Upper lobe of right lung (tissue), 1 donor: Measurements from ENCODE around the gene FAM222B. TPM values are rescaled to one million over a fixed set of nuclear protein-coding genes. Genes with fewer than 3 reads are reported as not detected.
"Not testable (repeated sequence)": the region's sequence is repeated elsewhere in the genome, so short reads cannot be mapped to it uniquely, and the experiment has no call there.

Experiments
- ATAC-seq: fragments of 200-7000 bp; cut with Tn5 transposase; one replicate; pipeline ENCODE4 v1.9.1; 2020; ENCODE audit warnings: mild to moderate bottlenecking, moderate library complexity
- DNase-seq: peaks from one replicate; pipeline ENCODE4 v3.0.0-alpha.2; 2020
- H3K27ac ChIP-seq: fragments of 200-600 bp; one replicate; pipeline ENCODE4 v1.8.0; 2022
- H3K27me3 ChIP-seq: fragments of 200-600 bp; one replicate; pipeline ENCODE4 v1.8.0; 2022; ENCODE audit warnings: mild to moderate bottlenecking
- H3K36me3 ChIP-seq: fragments of 200-600 bp; one replicate; pipeline ENCODE4 v1.8.0; 2022
- H3K4me1 ChIP-seq: fragments of 200-600 bp; one replicate; pipeline ENCODE4 v1.8.0; 2022
- H3K4me3 ChIP-seq: fragments of 200-600 bp; one replicate; pipeline ENCODE4 v1.8.0; 2022; ENCODE audit warnings: mild to moderate bottlenecking
- H3K9me3 ChIP-seq: fragments of 200-600 bp; one replicate; pipeline ENCODE4 v1.8.0; 2022
- CTCF ChIP-seq: fragments of 200-600 bp; IDR thresholded peaks from one replicate; pipeline ENCODE4 v1.8.0; 2022; ENCODE audit warnings: antibody characterized with exemption
- intact Hi-C: fragments of 100-400 bp; cut with DNase I; formaldehyde crosslinking; loops from one replicate; pipeline ENCODE4 v1.11.0; 2022
- total RNA-seq: library from RNA; stranded (reverse); fragmentation: NEBNext Ultra II Directional; extraction: Animal tissue kit (Norgen Biotek cat#: 25700); gene quantifications from one replicate; pipeline ENCODE4 v1.2.1, GENCODE V29; 2021
- donor health status: DM: no; HTN: yes; CAD: no; lungs with severe emphysema.

Gene FAM222B
- total RNA-seq, 1 donor from 2014 or later = 22.2 TPM

- no peak overlapping the region for H3K27ac ChIP-seq
- no peaks in the 10 kb centered on the region for H3K9me3 ChIP-seq
- no peaks in the 10 kb centered on the region for H3K36me3 ChIP-seq
- no peak overlapping the region for H3K4me3 ChIP-seq
- H3K4me1 ChIP-seq = peaks cover 11% of the 10 kb centered on the region
- no peak for DNase-seq
- intact Hi-C loops = no loop called here
- TF ChIP-seq CTCF = no peak
- peak; percentile 6 for ATAC-seq
- no peaks in the 10 kb centered on the region for H3K27me3 ChIP-seq
Measured at GRCh38 chr17:28737770-28738679, 104.6 kb downstream of the FAM222B start.

GRCh38 chr17:28737316-28737715, 105.3 kb downstream of the FAM222B start:
- DNase-seq (no peak), ATAC-seq (no peak)
- Histone ChIP-seq H3K9me3 (no peaks in the 10 kb centered on the region), H3K27me3 (no peaks in the 10 kb centered on the region), H3K4me3 (no peak overlapping the region), H3K27ac (no peak overlapping the region), H3K36me3 (no peaks in the 10 kb centered on the region), H3K4me1 (peaks cover 4% of the 10 kb centered on the region)
- intact Hi-C loops = no loop called here
- TF ChIP-seq CTCF = no peak

GRCh38 chr17:28735913-28736769, 106.4 kb downstream of the FAM222B start:
- H3K9me3 ChIP-seq, H3K36me3 ChIP-seq, H3K27me3 ChIP-seq, H3K4me1 ChIP-seq, ATAC-seq, H3K4me3 ChIP-seq, intact Hi-C loops, DNase-seq, H3K27ac ChIP-seq: not testable (repeated sequence)

GRCh38 chr17:28735242-28735722, 107.3 kb downstream of the FAM222B start:
- H3K27me3 ChIP-seq = no peaks in the 10 kb centered on the region
- H3K4me1 ChIP-seq = no peaks in the 10 kb centered on the region
- H3K36me3 ChIP-seq = no peaks in the 10 kb centered on the region
- no peak overlapping the region for H3K27ac ChIP-seq
- DNase-seq (no peak), ATAC-seq (peak; percentile 38)
- no peaks in the 10 kb centered on the region for H3K9me3 ChIP-seq
- no peak for TF ChIP-seq CTCF
- no peak overlapping the region for H3K4me3 ChIP-seq
- intact Hi-C loops = no loop called here

- no peak for ATAC-seq
- no peaks in the 10 kb centered on the region for H3K36me3 ChIP-seq
Measured at GRCh38 chr17:28734712-28735241, 107.8 kb downstream of the FAM222B start.

More at GRCh38 chr17:28734712-28735241, 107.8 kb downstream of the FAM222B start:
- DNase-seq = no peak
- no peak for TF ChIP-seq CTCF
- Histone ChIP-seq H3K9me3 (no peaks in the 10 kb centered on the region), H3K27me3 (no peaks in the 10 kb centered on the region), H3K4me3 (no peak overlapping the region), H3K27ac (no peak overlapping the region), H3K4me1 (no peaks in the 10 kb centered on the region)
- intact Hi-C loops = no loop called here
